Measurements from ENCODE around the gene OR51A7.
"Not testable (repeated sequence)": the region's sequence is repeated elsewhere in the genome, so short reads cannot be mapped to it uniquely, and the experiment has no call there.

- TF ChIP-seq POLR2A, CTCF (IDR thresholded peaks at IDR 0.05): not testable (repeated sequence)
Observed at GRCh38 chr11:4955613-4956012, 52.0 kb downstream of the OR51A7 start, which contains the start of gene OR51A2.

All from adrenal gland (tissue), 5 donors.